ENCODE measurements around the gene CCNA2. TPM values are rescaled to one million over a fixed set of nuclear protein-coding genes. Genes with fewer than 3 reads are reported as not detected.

CCNA2 gene
- total RNA-seq, 4 donors from 2014 or later, result 11.6 to 43.5 (median 22.6) TPM

DNA sequence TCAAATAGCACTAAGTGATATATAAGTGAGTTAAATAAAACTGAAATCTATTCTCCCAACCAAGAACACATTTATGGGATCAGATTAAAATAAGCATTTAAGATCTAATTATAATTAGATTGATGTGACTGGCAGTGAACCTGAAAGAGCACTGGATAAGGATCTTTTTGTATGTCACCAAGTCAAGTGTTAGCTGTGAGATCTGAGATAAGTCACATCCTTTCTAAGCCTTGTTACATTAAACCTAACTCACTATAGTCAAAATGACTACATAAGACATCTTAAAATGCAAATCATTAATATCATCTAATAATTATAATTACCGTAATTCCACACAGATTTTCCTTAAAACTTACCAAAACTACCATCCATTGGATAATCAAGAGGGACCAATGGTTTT lies 1.6 kb downstream of the CCNA2 start:
- Histone ChIP-seq H3K36me3 (peaks cover 0 to 49% (median 13%) of the 10 kb centered on the region in 3 donors), H3K27me3 (no peaks in the 10 kb centered on the region), H3K27ac (no peak overlapping the region), H3K9me3 (no peaks in the 10 kb centered on the region), H3K4me1 (peaks cover 0 to 27% (median 11%) of the 10 kb centered on the region in 3 donors), H3K4me3 (peak overlapping the region in 1 of 4 donors; percentile 72)
- intact Hi-C loops (cut with DNase I), result no loop called here
- TF ChIP-seq, protein P1, sequence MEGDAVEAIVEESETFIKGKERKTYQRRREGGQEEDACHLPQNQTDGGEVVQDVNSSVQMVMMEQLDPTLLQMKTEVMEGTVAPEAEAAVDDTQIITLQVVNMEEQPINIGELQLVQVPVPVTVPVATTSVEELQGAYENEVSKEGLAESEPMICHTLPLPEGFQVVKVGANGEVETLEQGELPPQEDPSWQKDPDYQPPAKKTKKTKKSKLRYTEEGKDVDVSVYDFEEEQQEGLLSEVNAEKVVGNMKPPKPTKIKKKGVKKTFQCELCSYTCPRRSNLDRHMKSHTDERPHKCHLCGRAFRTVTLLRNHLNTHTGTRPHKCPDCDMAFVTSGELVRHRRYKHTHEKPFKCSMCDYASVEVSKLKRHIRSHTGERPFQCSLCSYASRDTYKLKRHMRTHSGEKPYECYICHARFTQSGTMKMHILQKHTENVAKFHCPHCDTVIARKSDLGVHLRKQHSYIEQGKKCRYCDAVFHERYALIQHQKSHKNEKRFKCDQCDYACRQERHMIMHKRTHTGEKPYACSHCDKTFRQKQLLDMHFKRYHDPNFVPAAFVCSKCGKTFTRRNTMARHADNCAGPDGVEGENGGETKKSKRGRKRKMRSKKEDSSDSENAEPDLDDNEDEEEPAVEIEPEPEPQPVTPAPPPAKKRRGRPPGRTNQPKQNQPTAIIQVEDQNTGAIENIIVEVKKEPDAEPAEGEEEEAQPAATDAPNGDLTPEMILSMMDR (IDR thresholded peaks at IDR 0.05), result no peak
- no peak for TF ChIP-seq POLR2A (IDR thresholded peaks at IDR 0.05)
- DNase-seq, result no peak
- 64 to 85% methylated on average over 1 of the region's 1 CpG for WGBS, 2 donors

DNA sequence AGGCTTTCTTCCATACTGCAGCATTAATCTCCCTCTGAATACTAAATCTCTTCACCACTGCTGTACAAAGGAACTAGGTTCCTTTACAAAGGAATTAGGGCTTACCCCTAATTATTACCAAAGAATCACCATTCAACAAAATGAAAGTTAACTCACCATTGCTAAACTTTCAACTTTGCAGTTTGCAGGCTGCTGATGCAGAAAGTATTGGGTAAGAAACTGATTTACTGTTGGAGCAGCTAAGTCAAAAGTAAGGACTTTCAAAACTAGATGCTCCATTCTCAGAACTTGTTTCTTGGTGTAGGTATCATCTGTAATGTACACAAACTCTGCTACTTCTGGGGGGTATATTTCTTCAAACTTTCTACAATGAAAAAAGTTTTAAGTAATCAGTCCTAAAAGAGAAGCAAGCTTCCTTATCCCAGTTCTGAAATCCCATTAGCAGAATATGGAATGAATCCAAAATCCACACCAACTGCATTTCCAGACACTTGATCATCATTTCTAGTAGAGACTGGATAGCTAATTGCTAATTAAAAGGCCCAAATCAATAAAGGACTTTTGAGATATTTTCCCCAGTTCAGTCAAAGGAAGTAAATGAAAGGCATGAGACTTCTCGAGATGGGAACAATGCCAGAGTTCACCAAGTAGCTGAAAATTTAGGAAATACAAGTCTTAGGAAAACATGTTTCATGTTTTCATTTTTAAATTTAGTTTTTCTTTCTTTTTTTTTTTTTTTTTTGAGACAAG lies 4.3 kb downstream of the CCNA2 start:
- no peak overlapping the region for H3K27ac ChIP-seq
- H3K4me1 ChIP-seq, result peaks cover 0 to 24% (median 11%) of the 10 kb centered on the region in 3 donors
- no peak overlapping the region for H3K4me3 ChIP-seq
- DNase-seq, result no peak
- TF ChIP-seq, protein P1 (IDR thresholded peaks at IDR 0.05), result no peak
- no peak for TF ChIP-seq POLR2A (IDR thresholded peaks at IDR 0.05)
- H3K9me3 ChIP-seq, result no peaks in the 10 kb centered on the region
- 80 to 89% methylated on average over 1 of the region's 1 CpG for WGBS, 2 donors
- H3K36me3 ChIP-seq, result peaks cover 0 to 64% (median 19%) of the 10 kb centered on the region in 3 donors
- H3K27me3 ChIP-seq, result no peaks in the 10 kb centered on the region
- intact Hi-C loops (cut with DNase I), result no loop called here

DNA sequence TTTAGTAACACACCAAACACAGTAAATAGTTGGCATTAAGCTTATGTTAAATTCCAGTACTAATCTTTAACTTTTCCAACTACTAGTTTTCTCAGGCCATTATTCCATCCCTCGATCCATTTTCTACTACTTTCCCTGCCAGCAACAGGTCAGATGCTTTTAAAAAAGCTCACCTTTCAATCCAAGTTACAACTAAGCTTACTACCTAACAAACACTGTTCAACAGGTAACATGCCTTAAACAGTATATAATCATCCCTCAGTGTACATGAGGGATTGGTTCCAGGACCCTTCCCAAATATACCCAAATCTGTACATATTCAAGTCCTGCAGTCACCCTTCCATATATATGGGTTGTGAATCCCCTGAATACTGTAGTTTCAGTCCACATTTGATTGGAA lies 5.5 kb downstream of the CCNA2 start:
- Histone ChIP-seq H3K4me1 (peaks cover 0 to 17% (median 8%) of the 10 kb centered on the region in 3 donors), H3K4me3 (no peak overlapping the region), H3K36me3 (peaks cover 0 to 76% (median 19%) of the 10 kb centered on the region in 3 donors), H3K9me3 (no peaks in the 10 kb centered on the region), H3K27ac (no peak overlapping the region), H3K27me3 (no peaks in the 10 kb centered on the region)
- TF ChIP-seq, protein P1 (IDR thresholded peaks at IDR 0.05), result no peak
- intact Hi-C loops (cut with DNase I), result no loop called here
- WGBS, 2 donors, result 38 to 39% methylated on average over 1 of the region's 1 CpG
- DNase-seq, result no peak

DNA sequence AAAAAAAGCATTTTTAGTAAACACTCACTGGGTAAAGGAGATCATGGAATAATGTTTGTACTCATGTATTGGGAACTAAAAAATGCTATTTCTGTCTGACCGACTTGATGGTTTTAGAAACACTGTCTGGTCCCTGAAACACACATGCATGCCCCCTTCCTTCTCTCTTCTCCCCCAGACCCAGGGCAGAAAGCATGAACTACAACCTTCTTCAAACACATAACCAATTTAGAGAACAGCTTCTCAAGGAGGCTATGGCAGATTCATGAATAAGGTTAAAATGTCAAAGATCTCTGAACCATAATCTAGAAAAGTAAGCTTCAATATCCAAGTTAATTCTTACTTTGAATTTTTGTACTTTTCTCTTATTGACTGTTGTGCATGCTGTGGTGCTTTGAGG lies 6.0 kb downstream of the CCNA2 start:
- 70 to 82% methylated on average over 1 of the region's 1 CpG for WGBS, 2 donors
- Histone ChIP-seq H3K27me3 (no peaks in the 10 kb centered on the region), H3K27ac (no peak overlapping the region), H3K4me1 (peaks cover 0 to 12% (median 3%) of the 10 kb centered on the region in 3 donors), H3K36me3 (peaks cover 0 to 81% (median 19%) of the 10 kb centered on the region in 3 donors), H3K9me3 (no peaks in the 10 kb centered on the region), H3K4me3 (no peak overlapping the region)
- TF ChIP-seq, protein P1 (IDR thresholded peaks at IDR 0.05), result no peak
- TF ChIP-seq POLR2A (IDR thresholded peaks at IDR 0.05), result no peak
- intact Hi-C loops (cut with DNase I), result no loop called here
- DNase-seq, result no peak

DNA sequence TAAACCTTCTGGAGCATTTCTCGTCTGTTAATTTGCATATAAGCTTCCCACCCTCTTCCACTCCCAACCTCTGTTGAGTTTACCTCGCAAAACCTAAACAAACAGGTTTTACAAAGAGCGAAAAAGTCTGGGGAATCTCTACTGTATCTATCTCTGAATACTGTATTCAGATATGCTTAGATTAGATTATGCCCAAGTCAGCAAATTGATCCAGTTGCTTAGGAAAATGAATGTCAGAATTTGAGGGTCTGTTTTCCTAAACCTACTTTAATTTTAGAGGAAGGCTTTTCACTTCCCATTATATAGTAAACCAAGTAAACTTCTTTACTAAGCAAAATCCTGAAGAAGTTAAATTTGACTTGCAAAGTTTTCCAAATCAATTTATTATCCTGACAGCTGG lies 6.7 kb downstream of the CCNA2 start:
- TF ChIP-seq, protein P1 (IDR thresholded peaks at IDR 0.05), result no peak
- TF ChIP-seq POLR2A (IDR thresholded peaks at IDR 0.05), result no peak
- Histone ChIP-seq H3K36me3 (peaks cover 0 to 88% (median 23%) of the 10 kb centered on the region in 3 donors), H3K4me3 (no peak overlapping the region), H3K27ac (no peak overlapping the region), H3K9me3 (no peaks in the 10 kb centered on the region), H3K27me3 (no peaks in the 10 kb centered on the region), H3K4me1 (peaks cover 0 to 5% (median 0%) of the 10 kb centered on the region in 3 donors)
- intact Hi-C loops (cut with DNase I), result no loop called here
- WGBS, 2 donors, result 74 to 78% methylated on average over 3 of the region's 3 CpGs
- DNase-seq, result no peak
